Transverse colon (tissue), 4 donors: Measurements from ENCODE around the gene SETD4. TPM values are rescaled to one million over a fixed set of nuclear protein-coding genes. Genes with fewer than 3 reads are reported as not detected.

ENCODE experiments used
- DNase-seq: peaks from one replicate; pipeline ENCODE4 v3.0.0-alpha.2; 2019
- H3K27ac ChIP-seq, 4 donors: fragments of 200-600 bp; sonication (generic); 2 replicates each; pipeline ENCODE4 v1.5.1; 2016 to 2018; ENCODE audit warnings: inconsistent platforms in 4 of 4
- H3K27me3 ChIP-seq: fragments of 200-600 bp; sonication (generic); 2 replicates; pipeline ENCODE4 v1.5.1; 2017; ENCODE audit warnings: inconsistent platforms
- H3K36me3 ChIP-seq, 4 donors: fragments of 200-600 bp; sonication (generic); 2 replicates each; pipeline ENCODE4 v1.5.1; 2017 to 2019; ENCODE audit warnings: inconsistent platforms in 4 of 4
- H3K4me1 ChIP-seq, 4 donors: fragments of 200-600 bp; sonication (generic); 2 replicates each; pipeline ENCODE4 v1.5.1; 2017 to 2020; ENCODE audit warnings: inconsistent platforms in 4 of 4
- H3K4me3 ChIP-seq, 4 donors: fragments of 200-600 bp; sonication (generic); 1 replicate in 1 of 4; 2 replicates in 3 of 4; pipeline versions ENCODE4 v1.5.1 to v1.6.1; 2017 to 2019; ENCODE audit warnings: inconsistent platforms in 4 of 4
- H3K9me3 ChIP-seq, 2 donors: fragments of 200-600 bp; sonication (generic); 2 replicates each; pipeline ENCODE4 v1.5.1; 2017 to 2019; ENCODE audit warnings: inconsistent platforms in 2 of 2
- EP300 ChIP-seq: sonication (generic); formaldehyde crosslinking; IDR thresholded peaks from one replicate; pipeline ENCODE4 v1.6.1; 2017; ENCODE audit warnings: antibody characterized with exemption, low read depth
- POLR2A ChIP-seq: fragments of 450-650 bp; IDR thresholded peaks from one replicate; pipeline ENCODE4 v1.6.1; 2016; ENCODE audit warnings: antibody characterized with exemption, mild to moderate bottlenecking, moderate library complexity
- POLR2AphosphoS5 ChIP-seq, 3 donors: sonication (generic); formaldehyde crosslinking; IDR thresholded peaks; one replicate each; pipeline ENCODE4 v1.6.1; 2016; ENCODE audit warnings: antibody characterized with exemption in 3 of 3
- WGBS, 2 donors: methylation state at CpG; one replicate each; pipeline ENCODE4 v1.1.5; 2018; ENCODE audit warnings: low coverage in 1 of 2; 5-methylcytosine and 5-hydroxymethylcytosine counted together
- in situ Hi-C, 4 donors: fragments of 200-750 bp; cut with MboI; loops; one replicate each; pipeline versions ENCODE4 v1.15.0 to v1.15.1; 2017; ENCODE audit warnings: low sequenced_read_pairs in 3 of 4, low pct_ligation_motif_present in 1 of 4, low pct_unique_long_range_greater_than_20kb in 1 of 4
- intact Hi-C: fragments of 100-400 bp; cut with DNase I; formaldehyde crosslinking; loops from one replicate; pipeline ENCODE4 v1.15.1; 2023; ENCODE audit warnings: low total_unique reads
- total RNA-seq, 4 donors: library from RNA; depleted of rRNA; stranded (reverse); fragments of >200 nt; gene quantifications; one replicate each; pipeline ENCODE4 v1.1.0, GENCODE V29; 2016
- TF ChIP-seq, protein P1 (sequence below), 5 experiments: fragments of 200-600 bp in 3 of 5; fragments of 450-650 bp in 2 of 5; sonication (generic) in 3 of 5; IDR thresholded peaks; 1 replicate in 2 of 5; 2 replicates in 3 of 5; pipeline ENCODE4 v1.5.1; 2016 to 2017; ENCODE audit warnings: antibody characterized with exemption in 5 of 5, inconsistent platforms in 3 of 5, mild to moderate bottlenecking in 2 of 5, moderate library complexity in 1 of 5

The SETD4 gene
- total RNA-seq, 4 donors from 2014 or later = 5.4 to 35.9 (median 29.4) TPM

DNA sequence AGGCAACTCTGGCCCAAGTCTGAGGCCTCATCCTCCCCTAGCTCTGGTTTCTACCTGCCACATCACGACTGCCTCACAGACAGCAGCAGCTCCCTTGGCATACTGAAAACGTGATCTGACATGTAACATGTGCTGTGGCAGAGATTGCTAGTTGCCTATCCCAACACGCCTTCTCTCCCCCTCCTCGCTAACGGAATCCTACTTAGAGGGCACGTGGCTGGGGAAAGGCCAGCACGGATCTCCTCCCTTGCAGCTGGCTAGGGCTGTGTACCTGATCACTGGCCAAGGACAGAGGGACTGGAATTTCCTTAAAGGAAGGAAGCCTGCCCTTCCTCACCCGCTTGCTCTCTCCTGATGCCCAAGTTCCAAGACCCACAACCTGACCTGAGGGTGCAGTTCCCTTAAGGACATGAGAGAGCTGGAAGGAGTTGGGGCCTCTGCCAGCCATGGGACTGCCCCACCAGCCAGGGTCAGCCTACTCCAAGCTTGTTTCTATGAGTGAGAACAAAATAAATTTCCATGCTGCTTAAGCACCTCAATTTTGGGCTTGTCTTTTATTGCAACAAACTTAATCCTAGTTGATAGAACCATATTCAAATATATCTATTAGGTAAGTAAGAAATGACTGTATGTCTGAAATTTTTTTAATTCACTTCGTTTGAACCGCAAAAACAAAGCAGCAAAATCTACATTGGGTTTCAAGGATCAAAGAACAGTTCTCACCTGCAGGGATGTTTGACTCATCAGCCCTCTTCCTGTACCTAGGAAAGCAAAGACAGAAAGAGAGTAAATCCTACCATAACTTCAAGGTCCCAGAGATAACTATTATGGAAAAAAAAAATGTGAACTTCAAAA, 7.2 kb downstream of the SETD4 start:
- H3K27me3 ChIP-seq = no peaks in the 10 kb centered on the region
- in situ Hi-C loops (no loop called here), intact Hi-C loops (no loop called here)
- WGBS, 2 donors = 92 to 100% methylated on average over 2 to 10 of the region's 10 CpGs
- no peak overlapping the region for H3K4me3 ChIP-seq
- H3K4me1 ChIP-seq = peaks cover 0 to under 1% (median 0%) of the 10 kb centered on the region in 4 donors
- no peak for DNase-seq
- H3K27ac ChIP-seq = no peak overlapping the region
- H3K9me3 ChIP-seq = no peaks in the 10 kb centered on the region
- no peak for TF ChIP-seq POLR2A
- no peak for TF ChIP-seq POLR2AphosphoS5 (IDR thresholded peaks at IDR 0.05)
- TF ChIP-seq EP300 = no peak
- TF ChIP-seq, protein P1, sequence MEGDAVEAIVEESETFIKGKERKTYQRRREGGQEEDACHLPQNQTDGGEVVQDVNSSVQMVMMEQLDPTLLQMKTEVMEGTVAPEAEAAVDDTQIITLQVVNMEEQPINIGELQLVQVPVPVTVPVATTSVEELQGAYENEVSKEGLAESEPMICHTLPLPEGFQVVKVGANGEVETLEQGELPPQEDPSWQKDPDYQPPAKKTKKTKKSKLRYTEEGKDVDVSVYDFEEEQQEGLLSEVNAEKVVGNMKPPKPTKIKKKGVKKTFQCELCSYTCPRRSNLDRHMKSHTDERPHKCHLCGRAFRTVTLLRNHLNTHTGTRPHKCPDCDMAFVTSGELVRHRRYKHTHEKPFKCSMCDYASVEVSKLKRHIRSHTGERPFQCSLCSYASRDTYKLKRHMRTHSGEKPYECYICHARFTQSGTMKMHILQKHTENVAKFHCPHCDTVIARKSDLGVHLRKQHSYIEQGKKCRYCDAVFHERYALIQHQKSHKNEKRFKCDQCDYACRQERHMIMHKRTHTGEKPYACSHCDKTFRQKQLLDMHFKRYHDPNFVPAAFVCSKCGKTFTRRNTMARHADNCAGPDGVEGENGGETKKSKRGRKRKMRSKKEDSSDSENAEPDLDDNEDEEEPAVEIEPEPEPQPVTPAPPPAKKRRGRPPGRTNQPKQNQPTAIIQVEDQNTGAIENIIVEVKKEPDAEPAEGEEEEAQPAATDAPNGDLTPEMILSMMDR (IDR thresholded peaks at IDR 0.05) = no peak
- H3K36me3 ChIP-seq = peaks cover 0 to 49% (median 21%) of the 10 kb centered on the region in 4 donors

DNA sequence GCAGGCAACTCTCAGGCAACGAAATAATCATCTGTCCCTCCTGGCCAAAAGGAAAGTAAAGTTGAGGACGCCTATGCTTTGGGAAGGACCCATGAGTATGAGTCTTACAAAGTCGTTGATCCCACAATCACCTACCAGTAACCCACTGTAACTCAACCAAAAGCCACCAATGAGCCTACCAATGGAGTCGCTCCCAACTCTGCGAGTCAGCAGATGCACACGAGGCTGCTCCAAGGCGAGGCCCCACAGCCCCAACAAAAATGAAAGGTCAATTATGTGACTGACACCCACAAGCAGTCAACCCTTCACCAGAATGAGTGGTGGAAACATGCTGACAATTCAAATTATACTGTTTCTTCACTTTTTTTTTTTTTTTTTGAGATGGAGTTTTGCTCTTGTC, 12.0 kb downstream of the SETD4 start:
- intact Hi-C loops = no loop called here
- H3K36me3 ChIP-seq = peaks cover 0 to 51% (median 21%) of the 10 kb centered on the region in 4 donors
- DNase-seq = no peak
- no peaks in the 10 kb centered on the region for H3K4me1 ChIP-seq
- H3K27me3 ChIP-seq = no peaks in the 10 kb centered on the region
- 88 to 89% methylated on average over 3 to 7 of the region's 7 CpGs for WGBS, 2 donors
- TF ChIP-seq POLR2AphosphoS5 (IDR thresholded peaks at IDR 0.05) (no peak), POLR2A (no peak), EP300 (no peak)
- TF ChIP-seq, protein P1 (IDR thresholded peaks at IDR 0.05) = no peak
- no peaks in the 10 kb centered on the region for H3K9me3 ChIP-seq
- in situ Hi-C loops = loop anchor here in 1 of 4 donors (25.0 kb wide), 1 partner anchor 1336 kb away; no protein-coding TSS in a partner anchor
- no peak overlapping the region for H3K4me3 ChIP-seq
- H3K27ac ChIP-seq = no peak overlapping the region

DNA sequence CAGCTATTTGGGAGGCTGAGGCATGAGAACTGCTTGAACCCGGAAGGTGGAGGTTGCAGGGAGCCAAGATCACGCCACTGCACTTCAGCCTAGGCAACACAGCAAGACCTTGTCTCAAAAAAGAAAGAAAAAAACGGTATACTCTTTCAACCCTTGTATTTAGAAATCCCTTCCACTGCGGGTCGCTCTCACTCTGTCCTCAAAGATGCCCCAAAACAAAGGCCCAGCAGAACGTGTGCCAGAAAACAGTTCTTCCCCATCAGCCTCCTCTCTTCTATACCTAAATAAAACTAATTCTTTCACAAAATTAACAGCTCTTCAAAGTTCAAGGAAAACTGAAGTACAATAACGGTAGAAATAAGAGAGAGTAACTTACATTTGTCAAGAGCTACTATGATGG, 13.2 kb downstream of the SETD4 start:
- WGBS, 2 donors = 80 to 88% methylated on average over 4 to 7 of the region's 7 CpGs
- Histone ChIP-seq H3K27ac (no peak overlapping the region), H3K36me3 (peaks cover 0 to 52% (median 23%) of the 10 kb centered on the region in 4 donors), H3K9me3 (no peaks in the 10 kb centered on the region), H3K4me1 (no peaks in the 10 kb centered on the region), H3K27me3 (no peaks in the 10 kb centered on the region), H3K4me3 (no peak overlapping the region)
- in situ Hi-C loops = loop anchor here in 1 of 4 donors (25.0 kb wide), 1 partner anchor 1335 kb away; no protein-coding TSS in a partner anchor
- intact Hi-C loops = no loop called here
- TF ChIP-seq EP300 (no peak), POLR2AphosphoS5 (IDR thresholded peaks at IDR 0.05) (no peak), POLR2A (no peak)
- TF ChIP-seq, protein P1 (IDR thresholded peaks at IDR 0.05) = no peak
- DNase-seq = no peak

DNA sequence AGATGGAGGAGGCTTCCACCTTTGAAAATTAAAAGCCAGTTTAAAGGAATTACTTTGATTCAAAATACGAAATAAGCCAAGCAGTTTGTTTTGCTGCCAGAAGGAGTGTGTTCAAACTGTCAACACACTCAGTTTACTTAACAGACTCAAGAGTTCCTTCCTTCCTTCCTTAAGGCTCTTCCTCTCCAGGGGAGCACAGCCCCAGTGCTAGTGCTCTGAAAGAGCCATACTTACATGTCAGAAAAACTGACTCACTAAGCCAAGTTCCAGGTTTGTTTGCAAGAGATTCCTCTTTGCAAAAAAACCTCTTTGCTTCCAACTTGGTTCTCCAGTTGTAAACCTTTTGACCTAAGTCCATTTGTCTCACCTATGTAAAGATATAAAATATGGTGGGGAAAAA, 14.3 kb downstream of the SETD4 start:
- WGBS, 2 donors = 75 to 76% methylated on average over 1 of the region's 1 CpG
- H3K36me3 ChIP-seq = peaks cover 0 to 55% (median 25%) of the 10 kb centered on the region in 4 donors

More for the DNA sequence above, 14.3 kb downstream of the SETD4 start:
- intact Hi-C loops = no loop called here
- Histone ChIP-seq H3K4me3 (no peak overlapping the region), H3K27me3 (no peaks in the 10 kb centered on the region), H3K4me1 (no peaks in the 10 kb centered on the region), H3K27ac (no peak overlapping the region), H3K9me3 (no peaks in the 10 kb centered on the region)
- in situ Hi-C loops = loop anchor here in 1 of 4 donors (25.0 kb wide), 1 partner anchor 1334 kb away; no protein-coding TSS in a partner anchor
- TF ChIP-seq POLR2AphosphoS5 (IDR thresholded peaks at IDR 0.05) = no peak
- TF ChIP-seq, protein P1 (IDR thresholded peaks at IDR 0.05) = no peak
- no peak for TF ChIP-seq EP300
- TF ChIP-seq POLR2A = no peak
- no peak for DNase-seq
